Adrenal gland (tissue), 5 donors: ENCODE data around the gene MAGEB5.

Experiments
- CTCF ChIP-seq, 6 experiments: fragments of 450-650 bp in 4 of 6; fragments of 200-600 bp in 2 of 6; sonication (generic) in 1 of 6; IDR thresholded peaks; 1 replicate in 5 of 6; 2 replicates in 1 of 6; pipeline versions ENCODE4 v1.5.1 to v1.8.0; 2016 to 2021; ENCODE audit warnings: antibody characterized with exemption in 6 of 6, mild to moderate bottlenecking in 2 of 6, moderate library complexity in 1 of 6
- POLR2A ChIP-seq, 2 donors: fragments of 450-650 bp; IDR thresholded peaks; one replicate each; pipeline ENCODE4 v1.6.1; 2017; ENCODE audit warnings: antibody characterized with exemption in 2 of 2, mild to moderate bottlenecking in 2 of 2, moderate library complexity in 1 of 2
- donor health status: DM: no; HTN: no; CAD: no.

GRCh38 chrX:26262121-26262523 is 46.2 kb downstream of the MAGEB5 start:
- no peak for TF ChIP-seq POLR2A (IDR thresholded peaks at IDR 0.05)
- TF ChIP-seq CTCF (IDR thresholded peaks at IDR 0.05) = no peak
